Inflammatory macrophage treated with lipopolysaccharide for 1 hour (primary cell): ENCODE data around the gene TET3.

ENCODE experiments used
- DNase-seq, 2 donors: peaks; one replicate each; pipeline ENCODE4 v3.0.0-alpha.2; 2020 to 2022

TET3 gene

DNA sequence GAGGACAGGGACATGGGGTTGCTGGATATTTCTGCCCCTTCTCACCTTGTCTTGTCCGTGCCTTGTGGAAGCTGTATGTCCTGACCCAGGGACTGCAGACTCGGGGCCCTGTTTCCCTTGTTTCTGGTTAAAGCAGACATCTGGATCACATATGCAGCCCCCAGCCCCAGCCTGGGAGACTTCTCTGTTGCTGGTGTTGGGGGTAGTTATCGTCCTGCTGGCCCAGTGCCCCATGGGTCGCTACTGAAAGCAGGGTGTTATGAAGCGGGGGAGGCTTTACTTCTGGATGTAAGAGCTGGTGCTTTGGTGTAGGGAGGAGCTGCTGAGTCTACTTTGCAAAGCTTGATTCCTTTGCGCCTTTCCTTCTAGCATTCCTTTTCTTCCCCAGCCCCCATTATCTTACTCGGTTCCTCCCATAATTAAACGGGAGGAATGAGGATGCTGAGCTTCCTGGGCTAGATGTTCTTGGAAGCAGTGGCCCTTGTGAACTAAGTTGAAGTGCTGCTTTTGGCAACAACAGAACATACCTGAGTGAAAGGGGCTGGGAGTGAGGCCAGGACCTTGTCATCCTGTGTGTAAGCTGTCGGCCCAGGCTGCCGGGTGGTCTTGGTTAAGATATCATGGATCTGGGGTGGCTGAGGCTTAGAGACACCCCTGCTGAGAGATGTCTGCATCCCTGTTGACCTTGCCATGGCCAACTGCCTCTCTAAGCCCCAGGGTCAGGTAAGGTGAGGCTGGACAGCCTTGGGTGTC lies 3.4 kb downstream of the TET3 start:
- DNase-seq = no peak

DNA sequence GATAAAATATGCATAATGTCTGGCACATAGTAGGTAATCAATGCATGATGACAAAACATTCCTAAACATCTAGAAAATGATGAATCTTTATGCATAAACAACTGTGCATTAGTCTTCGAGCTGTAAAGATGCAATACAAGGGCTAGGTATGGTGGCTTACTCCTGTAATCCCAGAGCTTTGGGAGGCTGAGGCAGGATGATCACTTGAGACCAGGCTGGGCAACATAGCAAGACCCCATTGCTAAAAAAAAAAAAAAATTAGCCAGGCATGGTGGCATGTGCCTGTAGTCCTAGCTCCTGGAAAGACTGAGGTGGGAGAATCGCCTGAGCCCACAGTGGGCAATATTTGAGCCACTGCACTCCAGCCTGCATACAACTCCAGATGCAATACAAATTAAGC lies 5.3 kb downstream of the TET3 start:
- DNase-seq = no peak

DNA sequence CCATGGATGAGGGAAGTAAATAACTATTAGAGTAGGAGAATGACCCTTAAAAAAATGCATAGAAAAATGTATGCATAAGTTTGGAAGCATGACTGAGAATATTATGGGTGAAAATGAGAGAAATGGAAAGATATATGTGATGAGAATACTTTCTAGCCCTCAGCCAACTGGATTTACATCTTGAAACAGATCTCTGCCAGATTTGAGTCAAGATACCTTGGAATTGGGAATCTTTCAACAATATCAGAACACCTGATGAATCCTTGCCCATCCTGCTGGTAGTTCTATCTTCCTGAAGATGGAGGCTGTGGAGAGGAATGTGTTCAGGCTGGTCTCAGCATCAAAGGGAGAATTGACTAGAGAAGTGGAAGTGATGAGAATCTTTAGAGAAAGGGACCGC lies 5.8 kb downstream of the TET3 start:
- DNase-seq = no peak

DNA sequence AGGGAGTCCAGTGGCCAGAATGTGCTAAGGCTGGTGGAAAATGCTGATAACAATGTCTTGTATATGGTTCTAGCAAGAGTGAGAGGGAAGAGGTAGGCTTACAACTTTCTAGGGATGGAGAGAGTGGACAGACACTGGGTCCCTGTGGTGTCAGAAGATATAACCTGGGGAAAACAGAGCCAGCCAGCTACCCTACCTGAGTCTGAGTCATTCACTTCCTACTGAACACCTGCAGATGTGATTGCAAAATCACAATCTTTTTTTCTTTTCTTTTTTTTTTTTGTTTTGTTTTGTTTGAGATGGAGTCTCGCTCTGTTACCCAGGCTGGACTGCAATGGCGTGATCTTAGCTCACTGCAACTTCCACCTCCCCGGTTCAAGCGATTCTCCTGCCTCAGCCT lies 7.3 kb downstream of the TET3 start:
- no peak for DNase-seq

DNA sequence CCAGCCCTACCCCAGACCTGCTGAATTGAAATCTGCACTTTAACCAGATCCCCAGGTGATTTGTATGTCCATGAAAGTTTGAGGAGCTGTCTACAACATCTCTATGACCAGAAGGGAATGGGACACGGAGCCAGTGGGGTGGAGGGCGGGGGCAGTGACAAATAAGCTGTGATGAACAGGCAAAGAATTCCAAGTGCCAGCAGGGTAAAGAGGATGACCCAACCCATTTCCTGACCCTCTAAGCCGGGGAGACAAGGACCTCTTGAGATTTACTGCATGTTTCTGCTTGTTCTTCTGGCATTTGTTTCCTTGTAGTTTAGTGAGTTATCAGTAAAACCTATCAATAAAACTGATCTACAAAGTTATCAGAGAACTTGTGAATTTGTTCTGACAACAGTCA lies 8.7 kb downstream of the TET3 start:
- no peak for DNase-seq

DNA sequence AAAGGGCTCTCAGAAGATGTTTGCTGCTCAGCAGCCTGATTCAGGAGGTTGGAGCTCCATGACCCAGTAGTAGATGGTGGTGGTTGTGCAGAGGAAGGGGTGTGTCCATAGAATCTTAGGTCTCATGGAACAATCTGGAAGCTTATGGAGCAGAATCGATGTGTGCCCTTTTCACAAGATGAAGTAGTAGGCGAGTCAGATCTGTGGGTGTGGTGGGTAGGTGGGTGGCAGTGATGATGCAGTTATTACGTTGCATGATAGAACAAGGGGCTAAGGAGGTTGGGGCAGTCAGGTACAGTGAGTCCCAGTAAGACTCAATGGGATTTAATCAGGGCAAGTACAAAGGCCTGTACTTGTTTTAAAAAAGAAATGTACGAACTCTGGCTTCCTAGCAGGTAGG lies 9.1 kb downstream of the TET3 start:
- no peak for DNase-seq

DNA sequence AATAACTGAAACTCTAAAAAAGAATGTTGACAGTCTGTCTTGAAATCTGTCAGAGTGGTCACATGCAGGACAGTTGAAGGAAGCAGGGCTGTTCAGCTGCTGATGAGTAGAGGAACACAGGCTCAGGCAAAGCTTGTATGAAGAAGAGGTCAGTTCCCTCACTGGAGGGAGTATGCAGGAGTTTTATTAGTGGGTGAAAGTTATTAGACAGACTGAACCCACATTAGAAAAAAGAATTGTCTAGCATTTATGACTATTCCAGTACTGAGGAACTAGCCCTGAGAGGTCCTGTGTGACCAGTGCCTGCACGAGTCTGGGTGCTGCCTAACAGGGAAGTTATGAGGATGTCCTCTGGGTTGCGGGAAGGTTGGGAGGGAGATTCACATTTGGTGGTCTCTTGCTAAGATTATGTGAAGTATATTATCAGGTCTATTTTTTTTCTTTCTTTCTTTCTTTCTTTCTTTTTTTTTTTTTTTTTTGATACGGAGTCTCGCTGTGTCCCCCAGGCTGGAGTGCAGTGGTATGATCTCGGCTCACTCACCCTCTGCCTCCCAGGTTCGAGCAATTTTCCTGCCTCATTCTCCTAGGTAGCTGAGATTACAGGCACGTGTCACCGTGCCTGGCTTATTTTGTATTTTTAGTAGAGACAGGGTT lies 9.6 kb downstream of the TET3 start:
- peak; percentile 39 to 47 for DNase-seq

DNA sequence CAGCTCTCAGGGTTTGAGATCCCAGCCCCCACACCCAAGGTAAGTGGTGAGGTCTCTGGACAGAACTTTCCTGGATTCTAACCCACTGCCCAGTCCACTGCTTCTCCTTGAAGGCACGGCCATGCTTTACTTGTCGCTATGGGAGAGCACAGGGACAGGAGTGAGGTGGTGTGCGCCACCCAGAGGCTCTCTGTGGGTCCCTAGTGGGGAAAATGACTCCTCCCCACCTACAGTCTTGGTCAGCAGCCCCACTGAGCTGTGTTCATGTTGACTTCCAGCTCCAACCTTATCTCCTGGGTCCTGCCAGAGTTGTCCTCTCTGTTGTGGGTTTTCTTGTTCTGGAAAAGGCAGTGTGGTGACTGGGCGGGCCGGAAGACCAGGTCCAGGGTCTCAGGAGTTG lies 11.1 kb downstream of the TET3 start:
- no peak for DNase-seq

DNA sequence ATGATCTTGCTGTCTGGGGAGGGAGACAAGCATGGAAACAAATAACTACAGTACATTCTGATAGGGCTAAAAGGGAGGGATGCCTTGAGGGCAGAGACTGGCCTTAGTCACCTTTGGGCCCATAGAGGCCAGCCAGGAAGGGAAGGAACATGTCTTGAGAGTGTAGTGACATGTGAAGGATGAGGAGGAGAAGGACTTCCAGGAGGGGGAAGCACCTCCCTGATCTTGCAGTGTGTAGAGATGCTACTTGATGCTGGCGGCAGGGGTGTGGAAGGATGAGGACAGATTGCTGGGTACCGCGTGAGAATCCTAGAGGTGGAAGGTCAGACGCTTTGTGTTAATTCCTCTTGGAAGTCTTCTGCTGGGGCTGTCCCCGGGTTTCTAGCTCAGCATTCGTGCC lies 13.1 kb downstream of the TET3 start:
- no peak for DNase-seq

DNA sequence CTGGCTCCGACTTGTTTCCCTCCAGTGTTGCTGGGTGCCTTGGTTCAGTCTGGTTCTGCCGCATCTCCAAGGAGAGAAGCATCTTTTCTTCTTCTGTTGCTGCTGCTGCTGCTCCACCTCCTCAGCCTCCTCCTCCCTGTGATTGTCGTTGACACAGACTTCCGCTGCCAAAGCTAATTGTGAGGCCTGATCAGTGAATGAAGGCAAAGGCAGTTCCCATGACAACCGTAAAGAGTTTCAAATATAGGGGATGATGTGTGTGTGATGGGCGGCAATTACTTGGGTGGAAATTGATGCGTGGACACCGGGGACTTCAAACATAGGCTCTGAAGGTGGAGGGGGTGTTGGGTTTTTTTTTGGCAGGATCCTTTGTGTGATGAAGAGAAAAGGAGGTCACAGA lies 13.7 kb downstream of the TET3 start:
- DNase-seq = no peak

DNA sequence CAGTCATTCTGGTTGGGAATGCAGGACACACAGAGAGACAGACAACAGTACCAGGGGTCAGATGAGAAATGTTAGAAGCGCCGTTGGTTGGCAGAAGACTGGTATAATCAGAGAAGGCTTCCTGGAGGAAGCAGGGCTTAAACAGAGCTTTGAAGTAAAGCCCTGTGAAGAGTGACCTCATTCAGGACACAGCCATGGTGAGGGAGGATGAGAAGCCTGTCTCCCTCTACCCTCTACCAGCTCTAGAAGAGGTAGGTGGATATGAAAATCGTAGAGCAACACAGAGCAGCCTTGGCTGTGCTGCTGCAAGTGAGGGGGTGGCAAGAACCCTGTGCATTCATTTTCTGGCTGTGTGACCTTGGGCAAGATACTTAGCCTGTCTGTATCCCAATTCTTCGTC lies 14.2 kb downstream of the TET3 start:
- DNase-seq = no peak

DNA sequence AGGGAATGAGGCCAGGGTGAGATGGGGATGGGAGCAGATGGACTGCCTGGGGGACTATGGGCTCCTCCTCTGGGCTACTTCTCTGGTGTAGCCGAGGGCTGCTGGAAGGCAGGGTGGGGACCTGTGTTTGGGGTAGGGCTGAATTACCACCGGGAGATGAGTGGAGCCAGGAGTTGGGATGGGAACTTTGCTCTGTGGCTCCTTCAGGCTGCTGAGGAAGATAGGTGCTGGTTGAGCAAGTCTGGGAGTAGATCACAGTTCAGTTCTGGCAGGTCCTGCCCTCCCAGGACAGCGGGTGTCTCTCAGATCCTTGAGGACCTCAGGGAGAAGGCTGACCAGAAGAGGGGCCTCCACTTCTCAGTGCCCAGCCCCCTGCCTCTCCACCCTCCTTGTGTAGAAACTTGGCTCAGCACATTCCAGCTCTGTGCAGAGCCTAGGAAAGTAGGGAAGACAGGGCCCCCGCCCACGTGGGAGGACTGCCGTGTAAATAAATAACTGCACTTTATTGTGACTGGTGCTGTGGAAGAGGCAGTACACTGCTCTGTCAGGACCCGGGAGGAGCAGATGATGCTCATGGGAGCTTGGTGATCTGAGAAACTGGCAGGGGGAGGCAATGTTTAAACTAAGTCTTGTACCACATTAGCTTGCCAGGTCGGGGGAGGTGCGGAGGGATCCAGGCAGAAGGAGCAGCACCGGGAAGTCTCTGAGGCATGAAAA lies 15.3 kb downstream of the TET3 start:
- DNase-seq = no peak

DNA sequence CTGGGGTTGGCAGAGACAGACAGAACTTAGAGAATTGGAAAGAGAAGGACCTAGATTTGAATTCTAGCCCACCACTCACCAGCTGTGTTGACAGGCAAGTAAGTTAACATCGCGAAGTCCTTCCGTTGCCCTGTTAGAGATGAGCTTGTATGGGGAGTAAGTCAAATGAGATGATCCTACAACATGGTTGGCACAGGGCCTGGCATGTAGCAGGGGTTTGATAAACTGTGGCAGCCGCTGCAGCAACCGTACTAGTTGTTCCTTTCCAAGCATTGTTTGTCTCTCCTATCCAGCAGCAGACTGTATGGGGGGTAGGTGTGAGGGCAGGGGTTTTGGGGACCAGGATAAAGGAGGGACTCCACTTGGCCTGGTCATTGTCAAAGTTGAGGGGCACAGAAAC lies 16.0 kb downstream of the TET3 start:
- no peak for DNase-seq

DNA sequence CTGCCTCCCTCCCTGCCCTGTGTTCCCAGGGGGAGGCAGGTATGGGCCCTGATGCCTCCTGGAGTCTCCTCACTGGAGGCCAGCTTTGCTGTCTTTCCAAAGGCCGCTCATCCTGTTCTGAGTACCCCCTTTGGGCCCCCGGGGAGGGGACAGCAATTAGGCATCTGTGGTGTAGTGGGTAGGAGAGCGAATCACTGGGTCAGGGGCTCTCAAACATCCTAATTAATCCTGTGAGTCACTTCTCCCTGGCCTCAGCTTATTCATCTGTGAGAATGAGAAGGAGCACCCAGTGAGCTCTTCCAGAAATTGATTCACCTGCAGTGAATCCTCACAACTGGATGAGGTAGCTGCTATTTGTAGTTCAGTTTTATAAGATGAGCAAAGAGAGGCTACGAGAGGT lies 16.4 kb downstream of the TET3 start:
- DNase-seq = no peak

DNA sequence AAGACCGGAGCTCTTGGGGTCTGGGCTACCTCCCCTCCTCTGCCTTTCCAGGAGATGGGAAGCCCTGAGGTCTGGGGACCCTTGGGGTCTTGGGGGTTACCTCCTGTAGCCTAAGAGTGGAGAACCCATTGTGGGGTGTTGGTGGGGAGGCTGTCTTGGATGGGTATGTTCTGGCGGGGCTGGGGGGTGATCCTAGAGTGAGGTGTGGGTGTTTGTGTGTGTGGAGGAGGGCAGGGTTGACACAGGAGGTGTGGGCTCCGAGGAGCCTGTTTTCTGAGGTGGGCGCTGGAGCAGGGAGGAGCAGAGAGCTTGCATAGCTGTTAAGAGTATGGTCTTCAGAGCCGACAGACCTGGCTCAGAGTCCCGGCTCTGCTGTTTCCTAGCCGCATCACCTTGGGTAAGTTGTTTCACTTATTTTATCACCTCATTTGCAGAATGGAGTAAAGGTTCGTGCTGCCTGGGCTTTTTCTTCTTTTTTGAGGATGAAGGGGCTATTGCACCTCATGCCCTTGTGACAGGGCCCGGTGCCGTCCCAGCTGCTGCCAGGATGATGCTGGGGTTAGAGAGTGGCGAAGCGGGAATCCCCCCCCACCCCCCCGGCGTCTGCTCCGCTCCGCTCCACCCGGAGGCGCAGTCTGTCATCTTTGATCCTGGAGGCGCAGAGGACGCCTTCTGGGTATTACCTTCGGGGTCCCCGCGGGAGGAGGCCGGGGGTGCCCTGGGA lies 17.2 kb downstream of the TET3 start:
- DNase-seq = no peak

DNA sequence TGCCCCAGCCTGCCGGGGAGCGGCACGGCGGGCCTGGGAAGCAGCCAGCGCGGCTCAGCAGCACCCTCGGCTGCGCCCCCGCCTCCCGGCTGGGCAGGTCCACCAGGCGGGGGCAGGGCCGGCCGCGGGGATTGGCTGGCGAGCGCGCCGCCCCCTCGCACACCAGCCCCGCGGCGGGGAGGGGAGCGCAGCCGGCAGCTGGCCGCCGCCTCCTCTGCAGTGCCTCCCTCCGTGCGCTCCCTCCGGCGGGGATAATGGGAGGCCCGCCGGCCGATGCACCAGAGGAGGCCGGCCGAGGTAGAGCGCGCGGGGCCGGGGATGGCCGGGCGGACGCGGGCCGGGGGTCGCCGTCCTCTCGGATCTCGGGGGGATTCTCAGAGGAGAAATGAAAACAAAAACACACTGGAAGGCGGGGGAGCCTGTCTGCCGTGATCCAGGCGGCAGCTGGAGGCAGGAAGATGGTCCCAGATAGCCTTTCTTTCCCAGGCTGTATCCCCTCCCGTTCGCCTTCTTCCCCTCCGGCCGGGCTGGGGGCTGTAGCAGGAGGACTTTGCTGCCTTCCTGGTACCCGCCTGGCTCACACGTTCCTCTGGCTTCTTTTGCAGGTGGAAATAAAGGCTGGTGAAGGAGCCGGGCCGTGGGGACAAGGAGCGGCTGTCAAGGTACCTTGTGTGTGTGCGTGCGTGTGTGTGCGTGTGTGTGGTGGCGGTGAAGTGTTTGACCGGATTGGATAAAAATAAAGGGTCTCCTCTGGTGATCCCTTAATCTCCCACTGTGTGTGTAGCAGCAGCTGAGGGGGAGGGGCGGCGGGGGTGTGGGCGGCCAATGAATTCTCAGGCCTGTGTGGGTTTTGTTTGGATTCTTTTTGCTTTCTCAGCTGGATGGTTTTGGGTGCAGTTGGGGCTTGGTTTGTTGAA lies 18.1 kb downstream of the TET3 start:
- peak; percentile 68 to 81 for DNase-seq

DNA sequence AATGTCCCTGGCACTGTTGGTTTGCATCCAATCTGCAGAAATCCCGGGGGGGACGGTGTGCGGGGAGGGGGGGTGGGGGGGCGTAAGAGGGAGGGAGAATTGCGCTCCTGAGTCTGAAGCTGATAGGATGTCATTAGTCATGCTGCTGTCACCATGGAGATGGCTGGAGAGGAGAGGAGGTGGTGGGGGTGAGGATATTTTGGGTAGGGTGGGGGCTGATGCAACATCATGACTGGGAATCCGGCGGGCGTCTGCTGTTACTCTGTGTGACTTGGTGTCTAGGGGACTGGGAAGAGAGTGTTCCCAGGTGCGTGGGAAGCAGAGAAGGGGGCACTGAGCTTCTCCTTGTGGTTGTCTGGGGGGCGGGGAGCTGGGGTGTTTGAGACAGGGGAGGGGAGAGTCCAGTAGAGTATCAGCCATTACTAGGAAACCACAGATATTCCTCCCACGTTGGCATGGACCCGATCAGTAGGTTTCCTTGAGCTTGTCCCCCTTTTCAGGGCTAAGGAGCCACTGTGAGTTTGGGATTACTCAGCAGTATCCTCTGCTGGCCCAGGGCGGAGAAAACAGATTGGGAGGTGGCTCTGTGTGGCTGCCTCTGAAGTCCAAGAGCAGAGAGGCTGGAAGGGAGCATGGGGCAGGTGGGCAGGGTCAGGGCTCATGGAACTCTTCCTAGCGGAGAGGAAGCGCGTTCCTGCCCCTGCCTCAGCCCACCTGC lies 18.9 kb downstream of the TET3 start:
- peak in 1 of 2 donors; percentile 87 for DNase-seq

DNA sequence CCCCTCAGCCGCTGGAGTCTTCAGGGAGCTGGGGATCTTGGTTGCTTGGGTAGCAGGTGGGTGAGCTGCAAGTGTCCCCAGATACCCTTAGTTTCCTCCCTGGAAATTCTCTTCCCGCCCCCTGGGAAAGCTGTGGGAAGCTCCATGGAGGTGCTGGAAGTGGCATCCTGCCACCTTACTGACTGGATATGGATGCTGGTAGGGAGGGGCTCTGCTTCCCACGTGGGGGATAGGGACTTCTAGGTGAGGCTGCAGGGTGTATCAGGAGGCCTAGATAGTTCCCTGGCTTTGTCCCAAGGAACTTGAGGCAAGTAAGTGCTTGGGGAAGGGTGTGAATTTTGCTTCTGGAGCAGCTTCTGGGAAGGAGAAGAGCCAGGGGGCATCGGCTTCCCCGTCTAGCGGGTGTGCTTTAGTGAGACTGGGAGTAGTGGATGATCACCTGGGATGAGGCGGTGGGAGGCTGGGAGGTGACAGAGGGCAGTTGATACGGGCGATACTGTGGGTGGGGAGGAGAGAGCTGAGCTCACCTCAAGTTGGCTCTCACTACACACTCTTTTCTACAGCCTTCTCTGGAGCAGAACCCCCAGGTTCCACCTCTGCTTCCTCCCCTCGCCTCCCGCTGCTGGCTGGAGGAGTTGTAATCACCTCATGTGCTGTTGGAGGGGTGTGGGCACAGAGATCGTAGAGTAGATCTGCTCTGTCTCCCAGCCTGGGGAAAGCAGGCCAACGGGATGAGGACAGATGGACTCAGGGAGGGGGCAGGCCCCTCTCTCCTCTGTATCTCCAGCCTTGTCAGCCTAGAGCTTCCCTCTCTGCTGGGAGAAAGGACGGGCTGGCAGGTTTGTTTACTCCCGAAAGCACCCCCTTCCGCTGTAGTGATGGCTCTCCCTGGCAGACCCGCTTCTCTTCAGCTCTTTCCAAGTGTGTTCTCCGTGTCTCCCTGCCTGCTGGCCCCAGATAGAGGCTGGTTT lies 19.8 kb downstream of the TET3 start:
- DNase-seq = no peak

DNA sequence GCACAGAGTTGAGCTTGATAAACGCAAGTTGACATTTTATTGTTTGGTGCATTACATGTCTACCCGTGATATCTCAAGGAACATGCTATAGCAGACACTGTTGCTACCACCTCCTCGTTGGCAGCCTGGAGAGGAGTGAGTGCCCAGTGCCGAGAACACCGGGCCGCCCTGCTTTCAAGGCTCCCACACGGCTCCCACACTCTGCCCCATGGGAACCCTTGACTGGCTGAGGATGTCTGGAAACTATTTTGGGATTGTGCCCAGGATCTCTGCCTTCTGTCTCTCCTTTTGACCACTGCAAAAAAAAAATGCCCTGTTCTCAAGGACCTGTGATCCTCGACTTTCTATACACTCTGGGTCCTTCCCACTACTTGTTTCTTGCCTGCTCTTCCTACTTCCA lies 21.1 kb downstream of the TET3 start:
- no peak for DNase-seq

DNA sequence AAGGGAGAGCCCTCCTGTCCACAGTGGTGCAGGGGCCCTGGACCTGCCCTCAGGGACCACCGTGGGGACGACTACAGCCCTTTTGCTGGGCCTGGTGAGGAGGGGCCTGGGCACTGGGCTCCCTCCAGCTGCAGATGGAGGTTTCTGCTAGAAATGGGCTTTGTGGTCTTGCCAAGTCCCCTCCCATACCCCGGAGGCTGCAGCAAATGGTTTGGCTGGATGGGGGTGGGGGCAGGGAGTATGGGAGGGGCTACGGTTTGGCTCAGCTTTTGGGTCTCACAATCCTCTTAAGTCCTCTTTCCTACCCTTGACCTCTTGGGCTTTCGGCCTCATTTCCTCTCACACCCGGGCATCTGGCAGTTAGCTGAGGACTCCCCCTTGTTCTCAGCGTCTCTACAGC lies 21.7 kb downstream of the TET3 start:
- no peak for DNase-seq

DNA sequence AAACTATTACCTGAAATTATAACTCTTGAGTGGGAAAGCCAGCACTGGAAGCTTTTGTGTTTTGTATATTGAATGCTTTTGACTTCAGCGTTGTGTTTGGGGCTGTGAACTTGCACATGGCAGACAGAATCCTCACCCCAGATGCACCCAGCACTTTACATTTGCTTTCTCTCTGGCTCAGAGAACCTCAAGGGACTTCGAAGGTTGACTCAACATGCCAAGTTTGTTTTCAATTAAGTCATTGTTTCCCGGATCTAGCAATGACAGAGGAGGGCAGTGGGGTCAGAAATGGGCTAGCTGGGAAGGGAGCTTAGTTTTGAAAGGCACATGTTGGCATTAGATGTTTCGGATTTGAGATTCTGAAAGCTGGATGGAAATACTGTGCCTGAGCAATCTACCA lies 22.4 kb downstream of the TET3 start:
- DNase-seq = no peak
